ENCODE measurements around the gene FMO2.

Gene FMO2

DNA sequence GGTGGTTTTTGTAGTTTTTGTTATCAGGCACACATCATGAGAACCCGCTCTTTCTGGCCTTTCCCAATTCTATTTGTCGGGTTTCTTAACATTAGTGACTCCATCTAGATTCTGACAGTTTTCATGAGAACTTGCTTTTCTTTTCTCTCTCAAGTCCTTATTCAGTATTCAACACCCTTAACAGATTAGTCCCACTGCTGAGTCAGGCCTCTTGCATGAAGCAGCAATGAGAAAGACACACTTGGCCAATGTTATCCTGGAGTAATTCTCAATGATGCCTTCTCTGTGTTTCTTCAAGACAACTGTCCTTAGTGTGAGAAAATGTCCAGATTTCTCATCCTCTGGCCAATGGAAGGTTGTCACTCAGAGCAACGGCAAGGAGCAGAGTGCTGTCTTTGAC, 11.3 kb downstream of the FMO2 start:
- no peak for DNase-seq
- Mint-ChIP-seq H3K27ac (no peak overlapping the region), H3K9me3 (no peaks in the 10 kb centered on the region), H3K4me1 (ENCODE audit: low read depth) (no peaks in the 10 kb centered on the region), H3K27me3 (no peaks in the 10 kb centered on the region), H3K4me3 (no peak overlapping the region), H3K36me3 (ENCODE audit: low read depth) (no peaks in the 10 kb centered on the region)

DNA sequence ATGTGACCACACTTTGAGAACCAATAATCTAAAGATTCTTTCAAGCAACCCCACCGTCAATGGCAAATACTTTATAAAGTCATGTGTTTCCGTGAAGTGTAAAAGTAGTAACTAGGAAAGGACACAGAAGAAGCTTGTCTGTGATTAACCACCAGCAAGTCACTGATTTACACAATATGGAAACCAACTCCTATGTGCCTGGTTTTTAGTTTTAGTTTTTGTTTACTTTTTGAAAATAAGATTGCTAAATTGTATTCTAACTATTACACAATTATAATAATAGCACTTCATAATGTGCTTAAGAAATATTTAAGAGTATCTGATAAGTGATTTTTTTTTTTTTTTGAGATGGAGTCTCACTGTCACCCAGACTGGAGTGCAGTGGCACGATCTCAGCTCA, 13.0 kb downstream of the FMO2 start:
- Mint-ChIP-seq H3K27ac (no peak overlapping the region), H3K9me3 (no peaks in the 10 kb centered on the region), H3K36me3 (ENCODE audit: low read depth) (no peaks in the 10 kb centered on the region), H3K27me3 (no peaks in the 10 kb centered on the region), H3K4me1 (ENCODE audit: low read depth) (no peaks in the 10 kb centered on the region), H3K4me3 (no peak overlapping the region)
- no peak for DNase-seq

DNA sequence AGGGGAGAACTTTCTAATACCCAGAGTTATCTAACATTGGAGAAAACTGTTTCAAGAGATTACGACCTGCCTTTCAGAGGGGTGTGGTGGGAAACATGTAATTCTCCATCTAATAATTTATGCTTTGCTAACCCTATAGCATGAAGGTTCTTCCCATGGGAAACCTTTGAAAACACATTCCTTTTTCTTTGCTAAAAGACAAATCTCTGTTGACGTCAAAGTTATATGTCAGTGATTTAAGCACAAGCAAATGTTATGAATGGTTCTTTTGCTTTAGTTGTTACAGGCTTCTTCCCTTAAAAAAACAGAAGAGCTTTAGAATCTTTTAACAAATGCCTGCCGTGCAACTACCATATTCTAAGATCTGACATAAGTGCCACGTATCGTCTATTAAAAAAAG, 19.2 kb downstream of the FMO2 start:
- no peaks in the 10 kb centered on the region for H3K4me1 Mint-ChIP-seq (ENCODE audit: low read depth)
- no peaks in the 10 kb centered on the region for H3K36me3 Mint-ChIP-seq (ENCODE audit: low read depth)
- H3K4me3 Mint-ChIP-seq, result no peak overlapping the region
- H3K9me3 Mint-ChIP-seq, result no peaks in the 10 kb centered on the region
- H3K27ac Mint-ChIP-seq, result no peak overlapping the region
- peaks cover 19% of the 10 kb centered on the region for H3K27me3 Mint-ChIP-seq
- no peak for DNase-seq

DNA sequence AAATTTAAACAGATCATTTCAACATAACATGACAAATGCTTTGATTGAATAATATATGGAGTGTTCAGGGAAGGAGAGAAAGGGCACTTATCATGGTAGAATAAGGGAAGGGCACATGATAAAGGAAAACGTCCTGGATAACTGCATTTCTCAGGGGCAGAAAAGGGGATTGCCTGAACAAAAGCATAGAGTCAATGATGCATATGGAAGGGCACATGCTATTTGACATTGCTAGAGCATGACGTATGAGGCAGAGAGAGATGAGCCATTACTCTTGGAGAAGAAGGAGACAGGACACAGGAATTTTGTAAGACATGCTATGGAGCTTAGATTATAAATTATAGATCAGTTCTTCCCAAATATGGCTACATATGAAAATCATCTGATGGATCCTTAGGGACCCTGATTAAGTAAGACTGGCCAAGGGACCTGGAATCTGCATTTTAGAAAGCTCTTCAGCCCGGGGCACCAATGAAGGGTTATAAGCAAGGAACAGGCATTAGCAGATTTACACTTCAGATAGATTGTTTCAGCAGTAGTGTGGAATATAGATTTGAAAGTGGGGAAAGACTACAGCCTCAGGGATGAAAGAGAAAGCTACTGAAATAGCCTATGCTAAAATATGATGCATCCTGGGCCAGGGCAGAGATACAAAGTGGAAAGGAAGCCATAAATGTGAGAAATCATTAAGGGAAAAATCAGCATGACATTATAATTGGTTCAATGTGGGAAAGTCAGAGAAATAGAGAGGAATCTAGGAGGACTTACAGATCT, 21.3 kb downstream of the FMO2 start:
- DNase-seq, result no peak
- Mint-ChIP-seq H3K4me1 (ENCODE audit: low read depth) (no peaks in the 10 kb centered on the region), H3K27ac (no peak overlapping the region), H3K4me3 (no peak overlapping the region), H3K36me3 (ENCODE audit: low read depth) (no peaks in the 10 kb centered on the region), H3K27me3 (peaks cover 19% of the 10 kb centered on the region), H3K9me3 (no peaks in the 10 kb centered on the region)

DNA sequence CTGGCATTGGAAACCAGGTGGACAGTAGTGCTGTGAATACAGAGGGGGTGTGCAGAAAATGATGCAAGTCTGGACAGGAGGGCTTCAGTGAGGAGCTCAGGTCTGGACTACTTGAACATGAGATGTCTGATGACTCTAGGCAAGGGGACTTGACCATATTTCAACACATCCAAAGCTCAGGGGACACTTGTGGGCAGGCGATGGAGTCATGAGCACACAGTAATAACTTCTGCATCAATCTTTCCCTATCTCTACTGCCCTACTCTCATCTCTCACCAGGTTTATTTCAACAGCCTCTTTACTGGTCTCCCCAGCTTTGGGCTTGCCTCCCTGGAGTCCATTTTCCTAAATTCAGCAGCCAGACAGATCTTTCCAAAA, 21.9 kb downstream of the FMO2 start:
- Mint-ChIP-seq H3K27ac (no peak overlapping the region), H3K4me3 (no peak overlapping the region), H3K4me1 (ENCODE audit: low read depth) (no peaks in the 10 kb centered on the region), H3K27me3 (peaks cover 19% of the 10 kb centered on the region), H3K9me3 (no peaks in the 10 kb centered on the region), H3K36me3 (ENCODE audit: low read depth) (no peaks in the 10 kb centered on the region)
- DNase-seq, result no peak

DNA sequence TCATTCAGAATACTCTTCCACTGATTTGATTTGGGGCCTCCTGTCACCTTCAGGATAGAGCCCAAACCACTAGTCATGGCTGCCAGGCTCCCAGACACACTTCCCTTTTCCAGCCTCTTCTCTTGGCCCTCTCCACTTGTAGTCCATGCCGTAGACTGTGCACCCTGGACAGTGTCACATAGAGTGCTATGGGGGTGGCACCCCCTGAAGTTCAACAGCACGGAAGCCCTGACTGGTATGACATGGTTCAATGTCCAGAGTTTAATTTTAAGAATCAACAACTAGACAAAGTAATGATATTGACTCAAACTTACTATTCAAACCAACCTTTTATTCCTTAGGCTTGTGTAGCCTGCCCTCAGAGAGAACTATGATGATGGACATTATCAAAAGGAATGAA, 22.3 kb downstream of the FMO2 start:
- Mint-ChIP-seq H3K4me3 (no peak overlapping the region), H3K36me3 (ENCODE audit: low read depth) (no peaks in the 10 kb centered on the region), H3K27ac (no peak overlapping the region), H3K4me1 (ENCODE audit: low read depth) (no peaks in the 10 kb centered on the region), H3K9me3 (no peaks in the 10 kb centered on the region), H3K27me3 (peaks cover 19% of the 10 kb centered on the region)
- no peak for DNase-seq

DNA sequence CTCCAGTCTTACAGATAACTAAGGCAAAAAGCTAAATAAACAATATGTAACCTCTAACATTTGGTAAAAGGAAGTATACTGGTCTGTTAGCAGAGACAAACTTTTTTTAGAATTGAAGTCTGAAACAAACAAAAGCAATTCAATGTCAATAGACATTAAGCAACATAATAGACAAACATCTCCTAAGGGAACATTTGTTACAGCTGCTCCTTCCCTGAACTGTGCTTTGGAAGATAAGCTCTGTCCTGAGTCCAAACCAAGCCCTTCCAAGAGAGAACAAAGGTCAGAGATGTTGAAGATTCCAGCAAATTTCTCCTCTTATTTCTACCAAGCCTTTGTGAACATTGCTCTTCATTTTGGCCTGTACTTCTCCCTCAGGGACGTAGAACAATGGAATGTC, 25.3 kb downstream of the FMO2 start:
- Mint-ChIP-seq H3K9me3 (no peaks in the 10 kb centered on the region), H3K27ac (no peak overlapping the region)

DNA sequence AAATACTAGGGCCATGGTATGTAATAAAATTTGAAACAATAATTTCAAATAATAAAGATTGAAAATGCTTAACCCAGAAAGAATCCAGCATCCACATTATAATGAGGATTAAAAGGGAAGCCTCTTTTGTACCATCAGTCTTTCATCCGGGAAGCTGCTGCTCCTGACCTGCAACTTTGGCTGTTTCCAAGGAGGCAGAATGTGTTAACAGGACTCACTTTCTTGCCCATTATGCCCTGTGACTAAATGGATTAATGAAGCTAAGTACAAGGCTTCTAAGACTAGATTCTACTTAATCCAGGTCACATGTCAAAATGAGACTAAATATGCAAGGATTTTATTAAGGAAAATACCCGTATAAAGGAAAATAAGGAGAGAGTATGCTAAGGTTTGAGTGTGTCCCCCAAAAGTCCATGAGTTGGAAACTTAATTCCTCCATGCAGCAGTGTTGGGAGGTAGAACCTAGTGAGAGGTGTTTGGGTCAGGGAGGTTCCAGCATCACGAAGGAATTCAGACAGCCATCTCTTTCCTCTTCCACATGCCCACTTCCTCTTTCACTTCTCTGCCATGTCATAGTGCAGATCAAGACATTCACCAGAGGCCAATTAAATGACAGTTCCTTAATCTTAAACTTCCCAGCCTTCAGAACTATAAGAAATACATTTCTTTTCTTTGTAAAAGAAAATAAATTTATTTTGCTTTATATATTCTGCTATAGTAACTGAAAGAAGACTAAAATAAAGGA, 27.7 kb downstream of the FMO2 start:
- Mint-ChIP-seq H3K4me3 (no peak overlapping the region), H3K9me3 (no peaks in the 10 kb centered on the region), H3K27me3 (peaks cover 9% of the 10 kb centered on the region), H3K4me1 (ENCODE audit: low read depth) (no peaks in the 10 kb centered on the region), H3K36me3 (ENCODE audit: low read depth) (no peaks in the 10 kb centered on the region), H3K27ac (no peak overlapping the region)
- DNase-seq, result no peak

More for the DNA sequence above, 25.3 kb downstream of the FMO2 start:
- H3K27me3 Mint-ChIP-seq, result peaks cover 16% of the 10 kb centered on the region
- H3K4me3 Mint-ChIP-seq, result no peak overlapping the region
- H3K4me1 Mint-ChIP-seq (ENCODE audit: low read depth), result no peaks in the 10 kb centered on the region
- no peaks in the 10 kb centered on the region for H3K36me3 Mint-ChIP-seq (ENCODE audit: low read depth)
- no peak for DNase-seq

DNA sequence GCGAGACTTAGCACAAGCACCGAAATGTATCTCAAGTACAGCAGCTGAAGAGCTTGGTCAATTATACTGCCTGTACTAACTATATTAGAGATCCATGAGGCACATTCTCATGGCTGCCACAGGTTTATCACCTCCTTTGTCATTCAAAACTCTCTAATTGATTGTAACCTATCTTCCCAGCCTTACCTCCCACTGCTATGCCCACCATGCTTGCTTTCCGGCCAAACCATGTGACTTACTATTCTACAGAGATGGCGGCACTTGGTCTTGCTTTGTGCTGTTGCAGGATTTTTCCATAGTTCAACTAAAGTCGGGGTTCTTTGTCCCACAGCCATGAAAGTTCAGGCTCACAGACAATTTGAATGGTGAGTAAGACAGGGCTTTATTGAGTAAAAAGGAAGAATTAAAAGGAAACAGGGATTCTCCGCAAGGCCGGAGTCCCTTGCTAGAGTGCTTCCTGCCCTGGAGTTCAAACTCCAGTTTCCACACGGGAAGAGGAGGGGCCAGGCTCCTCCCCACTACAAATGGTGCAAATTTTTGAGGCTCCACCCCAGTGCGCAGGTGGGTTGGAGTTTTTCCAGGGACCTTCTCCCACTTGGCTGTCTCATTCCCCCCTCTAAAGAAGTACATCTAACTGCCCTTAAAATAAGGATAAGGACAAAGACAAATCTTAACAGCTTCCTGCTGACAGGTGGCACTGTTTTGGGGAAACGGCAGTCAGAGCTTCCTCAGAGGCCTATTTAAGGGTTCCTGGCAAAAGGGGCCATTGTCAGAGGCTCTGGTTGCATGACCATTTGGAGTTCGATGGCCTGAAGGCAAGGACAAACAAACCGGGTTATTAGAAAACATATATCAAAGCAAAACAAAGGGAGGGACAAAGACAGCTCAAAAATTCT, 28.7 kb downstream of the FMO2 start:
- peaks cover 19% of the 10 kb centered on the region for H3K27me3 Mint-ChIP-seq
- H3K36me3 Mint-ChIP-seq (ENCODE audit: low read depth), result no peaks in the 10 kb centered on the region
- no peaks in the 10 kb centered on the region for H3K9me3 Mint-ChIP-seq
- no peak for DNase-seq
- no peak overlapping the region for H3K4me3 Mint-ChIP-seq
- no peak overlapping the region for H3K27ac Mint-ChIP-seq
- H3K4me1 Mint-ChIP-seq (ENCODE audit: low read depth), result no peaks in the 10 kb centered on the region

DNA sequence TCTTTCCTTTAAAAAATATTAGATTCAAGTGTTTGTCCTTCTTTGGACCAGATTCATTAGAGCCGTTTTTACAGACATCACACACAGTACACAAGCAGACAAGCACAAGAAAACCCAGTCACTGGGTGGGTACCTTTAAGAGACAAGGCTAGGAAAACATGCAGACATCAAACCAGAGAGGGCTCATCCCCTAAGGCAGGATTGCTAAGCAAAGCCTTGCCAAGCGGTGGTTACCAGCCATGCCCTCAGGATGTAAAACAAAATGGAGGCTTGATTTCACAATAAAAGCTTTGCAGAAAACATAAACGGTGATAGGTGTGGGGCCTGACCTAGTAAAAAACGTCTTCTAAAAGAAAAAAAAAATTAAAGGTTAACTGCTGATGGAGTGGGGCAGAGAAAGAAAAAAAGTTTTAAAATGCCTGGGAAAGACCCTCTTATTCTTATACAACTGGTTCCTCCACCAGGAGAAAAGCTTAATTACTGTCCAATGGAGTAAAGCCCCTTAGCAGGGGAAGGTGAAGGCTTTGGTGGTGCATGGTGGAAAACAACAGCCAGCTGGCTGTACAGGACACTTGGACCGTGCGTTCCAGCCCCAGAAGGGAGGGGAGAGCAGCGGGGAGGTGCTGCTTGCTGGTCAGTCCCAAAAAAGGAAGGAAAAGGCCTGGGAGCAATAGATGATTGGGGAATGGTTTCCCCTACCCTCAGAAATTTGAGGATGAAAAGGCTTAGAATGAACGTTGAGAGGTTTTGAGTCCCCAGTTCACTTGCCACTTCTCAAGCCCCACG, 32.8 kb downstream of the FMO2 start:
- DNase-seq, result no peak
- no peak overlapping the region for H3K27ac Mint-ChIP-seq
- peaks cover 20% of the 10 kb centered on the region for H3K27me3 Mint-ChIP-seq
- H3K4me3 Mint-ChIP-seq, result no peak overlapping the region
- no peaks in the 10 kb centered on the region for H3K36me3 Mint-ChIP-seq (ENCODE audit: low read depth)
- no peaks in the 10 kb centered on the region for H3K9me3 Mint-ChIP-seq
- no peaks in the 10 kb centered on the region for H3K4me1 Mint-ChIP-seq (ENCODE audit: low read depth)

DNA sequence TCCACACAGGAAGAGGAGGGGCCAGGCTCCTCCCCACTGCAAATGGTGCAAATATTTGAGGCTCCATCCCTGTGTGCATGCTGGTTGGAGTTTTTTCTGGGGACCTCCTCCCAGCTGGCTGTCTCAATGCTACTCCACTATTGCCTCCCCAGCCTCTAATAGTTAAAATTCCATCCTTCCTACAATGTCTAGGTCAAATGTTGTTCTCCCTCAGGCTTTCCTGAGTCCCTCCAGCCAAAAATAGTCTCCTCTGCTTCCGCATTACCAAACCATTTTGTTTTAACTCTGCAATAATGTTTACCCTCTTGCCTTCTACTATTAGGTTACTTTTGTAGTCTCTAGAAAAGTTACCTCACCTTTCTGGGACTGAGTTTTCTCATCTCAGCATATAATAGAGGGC, 33.6 kb downstream of the FMO2 start:
- H3K36me3 Mint-ChIP-seq (ENCODE audit: low read depth), result no peaks in the 10 kb centered on the region
- no peak for DNase-seq
- no peaks in the 10 kb centered on the region for H3K4me1 Mint-ChIP-seq (ENCODE audit: low read depth)
- peaks cover 20% of the 10 kb centered on the region for H3K27me3 Mint-ChIP-seq
- H3K27ac Mint-ChIP-seq, result no peak overlapping the region
- H3K9me3 Mint-ChIP-seq, result no peaks in the 10 kb centered on the region
- no peak overlapping the region for H3K4me3 Mint-ChIP-seq

DNA sequence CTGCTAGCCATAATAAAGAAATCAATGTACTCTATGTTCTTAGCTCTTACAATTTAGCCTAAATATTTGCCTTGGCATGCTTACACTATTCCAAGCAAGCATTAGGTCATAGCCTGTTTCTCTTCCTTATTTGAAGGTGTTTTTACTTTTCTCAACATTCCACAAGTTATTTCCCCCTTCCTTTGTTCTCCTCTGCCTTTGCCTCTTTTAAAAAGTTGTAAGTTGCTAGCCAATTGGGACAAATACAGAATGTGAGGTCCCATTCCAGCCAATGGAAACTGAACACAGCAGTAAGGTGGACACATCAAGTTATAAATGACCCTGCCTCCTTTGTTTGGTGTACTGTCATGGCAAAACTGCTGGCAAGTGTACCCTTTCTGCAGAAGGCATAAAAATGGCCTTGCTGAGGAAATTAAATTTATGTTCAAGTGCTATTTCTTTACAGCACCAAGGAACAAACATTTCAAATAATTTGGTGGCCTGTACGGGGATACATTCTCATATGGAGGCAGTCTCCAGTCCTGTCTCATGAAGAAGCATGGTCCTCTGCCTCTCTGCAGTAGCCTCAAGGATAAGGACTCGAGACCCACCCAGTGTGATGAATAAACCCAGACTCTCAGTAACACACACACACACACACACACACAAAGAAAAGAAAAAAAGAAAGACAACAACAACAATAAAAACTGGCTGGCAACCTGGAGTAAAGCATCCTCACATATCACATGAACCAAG, 34.4 kb downstream of the FMO2 start:
- H3K4me3 Mint-ChIP-seq, result no peak overlapping the region
- peaks cover 20% of the 10 kb centered on the region for H3K27me3 Mint-ChIP-seq
- no peak for DNase-seq
- no peaks in the 10 kb centered on the region for H3K36me3 Mint-ChIP-seq (ENCODE audit: low read depth)
- H3K9me3 Mint-ChIP-seq, result no peaks in the 10 kb centered on the region
- H3K4me1 Mint-ChIP-seq (ENCODE audit: low read depth), result no peaks in the 10 kb centered on the region
- no peak overlapping the region for H3K27ac Mint-ChIP-seq

DNA sequence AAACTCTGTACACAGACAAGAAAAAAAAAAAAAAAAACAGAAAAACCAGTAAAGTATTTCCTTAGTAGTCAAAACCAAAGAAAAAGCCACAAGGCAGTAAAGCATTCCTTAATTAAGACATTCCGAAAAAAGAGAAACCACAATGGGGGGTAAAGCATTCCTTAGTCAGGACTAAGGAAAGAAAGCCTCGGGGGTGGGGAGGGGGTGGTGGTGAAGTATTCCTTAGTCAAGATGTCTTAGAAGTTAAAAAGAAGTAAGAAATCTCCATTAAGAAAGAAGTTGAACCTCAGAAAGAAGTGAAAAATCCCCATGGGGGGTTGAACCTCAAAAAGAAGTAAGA, 35.0 kb downstream of the FMO2 start:
- H3K36me3 Mint-ChIP-seq (ENCODE audit: low read depth), result no peaks in the 10 kb centered on the region
- DNase-seq, result no peak
- H3K4me3 Mint-ChIP-seq, result no peak overlapping the region
- H3K9me3 Mint-ChIP-seq, result no peaks in the 10 kb centered on the region
- no peak overlapping the region for H3K27ac Mint-ChIP-seq
- peaks cover 20% of the 10 kb centered on the region for H3K27me3 Mint-ChIP-seq
- no peaks in the 10 kb centered on the region for H3K4me1 Mint-ChIP-seq (ENCODE audit: low read depth)

DNA sequence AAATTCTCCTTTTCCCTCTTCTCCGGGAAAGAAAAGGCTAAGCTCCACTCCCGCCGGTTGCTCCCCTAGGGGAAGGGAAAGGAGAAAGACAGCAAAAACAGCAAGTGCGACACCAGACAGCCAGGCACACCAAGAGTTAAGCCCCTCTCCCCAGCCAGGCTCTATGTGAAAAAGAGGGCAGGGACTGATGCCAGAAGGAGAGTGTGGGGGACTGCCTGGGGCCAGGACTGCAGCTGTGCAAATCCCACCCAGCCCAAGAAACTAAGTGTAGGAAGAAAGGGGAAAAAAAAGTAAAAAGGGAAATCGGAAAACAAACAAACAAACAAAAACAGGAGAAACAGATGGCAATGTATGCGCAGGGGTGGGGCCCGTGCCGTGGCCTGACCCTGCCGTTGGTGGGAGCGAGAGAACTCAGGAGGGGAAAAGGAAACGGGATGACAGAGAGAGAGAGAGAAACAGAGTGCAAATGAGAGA, 35.5 kb downstream of the FMO2 start:
- no peaks in the 10 kb centered on the region for H3K4me1 Mint-ChIP-seq (ENCODE audit: low read depth)
- H3K27ac Mint-ChIP-seq, result no peak overlapping the region
- DNase-seq, result no peak
- H3K36me3 Mint-ChIP-seq (ENCODE audit: low read depth), result no peaks in the 10 kb centered on the region
- no peaks in the 10 kb centered on the region for H3K9me3 Mint-ChIP-seq
- H3K4me3 Mint-ChIP-seq, result no peak overlapping the region
- peaks cover 20% of the 10 kb centered on the region for H3K27me3 Mint-ChIP-seq
